ENCODE measurements around the gene LELP1.

GRCh38 chr1:153245466-153245865 is 42.2 kb downstream of the LELP1 start:
- TF ChIP-seq REST (IDR thresholded peaks at IDR 0.05; ENCODE audit: low read depth) (no peak), EP300 (IDR thresholded peaks at IDR 0.05; ENCODE audit: borderline replicate concordance) (no peak), TCF12 (IDR thresholded peaks at IDR 0.05; ENCODE audit: low read depth) (no peak), TAF1 (IDR thresholded peaks at IDR 0.05; ENCODE audit: low read depth) (no peak), MAX (IDR thresholded peaks at IDR 0.05) (no peak), NFIC (IDR thresholded peaks at IDR 0.05) (no peak), RAD21 (IDR thresholded peaks at IDR 0.05; ENCODE audit: low read depth) (no peak), FOXM1 (IDR thresholded peaks at IDR 0.05; ENCODE audit: borderline replicate concordance, low read depth) (no peak), TEAD4 (IDR thresholded peaks at IDR 0.05) (no peak), CREB1 (IDR thresholded peaks at IDR 0.05; ENCODE audit: low read depth) (no peak), YY1 (IDR thresholded peaks at IDR 0.05; ENCODE audit: low read depth) (no peak)
